Dermis microvascular lymphatic vessel endothelial cell (primary cell): Measurements from ENCODE around the gene SLC4A8. TPM values are rescaled to one million over a fixed set of nuclear protein-coding genes. Genes with fewer than 3 reads are reported as not detected.
"Not testable (repeated sequence)": the region's sequence is repeated elsewhere in the genome, so short reads cannot be mapped to it uniquely, and the experiment has no call there.

Experiments used
- DNase-seq, 2 donors: peaks; one replicate each; pipeline versions ENCODE4 v3.0.0 to v3.0.0-alpha.2; 2010; ENCODE audit warnings: low read depth in 2 of 2
- total RNA-seq: library from RNA; depleted of rRNA; stranded (reverse); fragments of >200 nt; gene quantifications from 2 replicates; pipeline ENCODE4 v1.2.1, GENCODE V29; 2014

The SLC4A8 gene
- total RNA-seq, 1 donor from 2014 or later: 0.90 TPM

DNA sequence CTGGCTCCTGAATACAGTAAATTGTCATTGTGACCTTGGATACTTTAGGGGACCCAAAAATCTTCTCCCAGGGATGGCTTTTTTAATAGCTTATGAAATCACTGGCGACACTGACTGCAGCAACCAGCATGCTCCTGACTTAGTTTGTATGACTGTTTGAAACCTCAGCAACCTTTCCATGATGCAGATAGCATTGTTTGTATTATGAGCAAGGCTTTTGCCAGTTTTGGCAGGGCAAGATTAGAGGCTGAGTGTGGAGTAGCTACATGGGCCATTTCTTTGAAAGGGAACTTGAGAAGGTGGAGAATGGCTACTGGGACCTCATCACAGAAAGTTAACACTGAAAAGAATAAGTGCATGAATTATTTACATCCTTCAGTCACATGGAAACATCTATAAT, 50.9 kb downstream of the SLC4A8 start:
- DNase-seq: no peak

- no peak for DNase-seq
These were observed 56.3 kb downstream of the SLC4A8 start for GRCh38 chr12:51480978-51481377.

DNA sequence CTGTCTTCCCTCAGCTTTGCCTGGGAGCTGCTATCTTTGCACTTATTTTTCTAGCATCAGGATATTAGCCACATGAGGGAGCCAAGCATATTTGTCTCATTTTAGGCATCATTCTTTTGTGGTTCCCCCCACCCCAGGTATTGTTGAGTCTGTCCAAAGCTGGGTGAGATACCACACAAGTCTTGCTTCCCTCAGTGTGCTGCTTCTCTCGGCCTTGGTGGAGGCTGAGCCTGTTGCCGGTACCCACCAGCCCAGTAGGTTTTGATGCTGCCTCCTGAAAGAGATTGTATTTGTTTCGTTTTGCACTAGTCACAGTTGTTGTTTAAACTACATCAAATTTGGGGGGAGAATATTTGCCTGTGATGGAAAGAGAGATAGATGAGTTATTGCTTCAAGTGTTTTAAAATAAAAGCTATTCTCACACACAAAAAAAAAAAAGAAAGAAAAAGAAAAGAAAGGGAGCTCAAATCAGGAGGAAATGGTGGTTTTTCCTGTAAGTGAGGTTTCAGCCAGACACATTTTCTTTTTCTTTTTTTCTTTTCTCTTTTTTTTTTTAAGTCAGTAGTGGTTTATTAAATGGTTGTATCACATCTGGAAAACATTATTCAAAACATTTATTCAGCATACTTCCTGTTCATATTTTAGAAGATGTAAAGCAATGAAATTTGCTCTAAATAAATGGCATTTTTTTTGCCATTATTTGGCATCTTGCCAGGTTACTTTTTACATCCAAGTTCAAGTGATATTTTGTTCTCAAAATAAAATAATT, 58.5 kb downstream of the SLC4A8 start:
- DNase-seq: peak in 1 of 2 donors; percentile 6

DNA sequence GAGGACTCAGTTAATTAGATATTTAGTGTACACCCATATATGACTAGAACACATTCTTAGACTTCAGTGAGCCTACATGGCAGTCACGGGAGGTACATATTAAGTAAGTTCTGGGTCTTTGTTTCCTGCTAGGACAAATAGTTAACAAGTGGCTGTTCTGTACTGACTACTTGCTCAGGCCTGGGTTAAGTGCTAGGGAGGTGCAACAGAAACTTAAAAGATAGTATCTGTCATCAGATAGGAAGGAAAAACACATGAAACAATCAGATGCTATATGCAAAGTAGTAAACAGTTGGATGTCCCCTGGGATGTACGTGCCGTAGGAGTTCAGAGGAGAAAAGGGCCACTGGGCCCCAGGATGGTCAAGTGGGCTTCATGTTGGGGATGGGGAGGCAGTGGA, 59.5 kb downstream of the SLC4A8 start:
- DNase-seq: no peak

DNA sequence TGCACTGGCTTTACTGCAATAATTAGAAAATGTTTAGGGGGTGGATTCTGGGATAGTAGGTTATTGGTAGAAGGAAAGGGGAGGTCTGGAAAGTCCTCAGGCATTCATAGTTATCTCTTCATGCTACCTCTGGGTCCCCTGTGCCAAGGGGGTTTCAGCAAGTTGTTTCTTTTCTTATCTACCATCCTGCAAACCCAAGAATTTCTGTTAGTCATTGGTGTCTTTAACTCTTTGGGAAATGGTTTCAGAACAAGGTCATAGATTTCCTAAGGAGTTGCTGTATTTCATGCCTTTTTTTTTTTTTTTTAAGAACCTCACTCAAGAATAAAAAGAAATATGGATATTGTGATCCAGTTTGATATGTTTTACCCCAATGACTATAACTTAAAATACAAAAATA, 63.6 kb downstream of the SLC4A8 start:
- DNase-seq: no peak

- no peak for DNase-seq
These were observed 68.7 kb downstream of the SLC4A8 start for GRCh38 chr12:51493281-51493680.

- DNase-seq: no peak
These were observed 72.3 kb downstream of the SLC4A8 start for GRCh38 chr12:51496895-51497294.

DNA sequence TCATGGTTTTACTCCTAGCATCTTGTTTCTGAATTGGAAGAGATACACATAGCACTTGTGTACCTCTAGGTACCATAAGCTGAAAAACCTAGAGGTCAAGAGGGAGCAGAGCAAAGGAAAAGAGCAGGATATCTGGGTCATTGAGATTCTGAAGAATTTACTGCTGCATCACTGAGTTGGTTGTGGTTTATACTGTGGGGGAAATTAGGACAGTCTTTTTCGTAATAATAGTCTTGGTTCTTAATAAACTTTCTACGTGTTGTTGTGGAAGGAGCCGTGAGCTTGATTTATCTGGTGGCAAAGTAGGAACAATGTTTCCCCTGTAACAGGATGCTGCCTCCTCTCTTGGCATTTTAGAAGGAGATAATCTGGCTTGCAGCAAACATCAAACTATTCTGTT, 80.2 kb downstream of the SLC4A8 start:
- DNase-seq: no peak

DNA sequence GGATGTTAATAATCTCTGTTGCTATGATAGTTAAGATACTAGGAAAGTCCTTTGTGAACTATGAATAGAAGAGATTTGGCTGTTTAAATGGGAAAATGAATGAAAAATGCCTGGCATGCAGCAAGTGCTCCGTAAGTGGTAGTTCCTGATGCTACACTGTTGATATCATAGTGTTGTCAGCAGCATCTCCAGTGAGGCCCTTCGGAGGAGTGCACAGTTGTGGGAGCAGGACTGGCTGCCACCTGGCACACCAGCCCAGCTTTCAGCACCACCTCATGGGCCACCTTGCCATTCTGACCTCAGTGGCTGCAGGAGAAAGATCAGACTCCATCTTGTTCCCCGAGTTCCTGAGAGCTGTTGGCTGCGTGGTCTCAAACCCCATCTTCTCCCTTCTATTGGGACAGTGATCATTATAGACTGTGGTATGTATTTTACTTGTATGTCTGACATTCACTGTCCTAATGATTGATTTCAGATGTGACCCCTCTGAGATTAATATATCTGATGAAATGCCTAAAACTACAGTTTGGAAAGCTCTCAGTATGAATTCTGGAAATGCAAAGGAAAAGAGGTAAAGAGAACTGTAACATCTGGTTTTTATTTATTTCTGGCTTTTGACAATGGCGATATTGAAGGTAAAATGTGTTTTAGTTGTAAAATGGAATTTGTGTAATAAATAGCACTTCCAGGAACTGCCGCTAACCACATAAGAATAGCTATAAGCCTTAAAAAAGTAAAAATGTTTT, 80.9 kb downstream of the SLC4A8 start:
- DNase-seq: no peak

- no peak for DNase-seq
These were observed 82.5 kb downstream of the SLC4A8 start for GRCh38 chr12:51507178-51507577.

- no peak for DNase-seq
These were observed 83.7 kb downstream of the SLC4A8 start for GRCh38 chr12:51508285-51508684.

GRCh38 chr12:51511546-51512260, 87.1 kb downstream of the SLC4A8 start:
- DNase-seq: no peak

DNA sequence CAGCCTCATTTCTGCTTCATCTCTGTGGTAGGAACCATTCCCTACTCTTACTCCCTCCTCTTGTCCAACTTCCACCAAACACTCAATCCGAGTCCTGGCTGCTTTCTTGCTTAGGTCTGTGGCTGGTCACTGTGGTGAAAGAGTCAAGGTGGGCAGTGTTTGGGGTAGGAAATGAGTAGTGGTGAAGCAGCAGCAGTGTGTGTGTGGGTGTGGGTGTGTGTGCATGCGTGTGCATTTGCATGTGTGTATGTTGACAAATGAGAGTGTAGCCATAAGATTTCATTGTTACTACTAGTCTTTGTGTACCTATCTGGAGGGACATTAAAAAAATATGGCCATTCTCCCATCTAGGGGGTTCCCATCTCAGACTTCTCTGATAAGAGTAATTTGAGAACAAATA, 87.8 kb downstream of the SLC4A8 start:
- DNase-seq: no peak

DNA sequence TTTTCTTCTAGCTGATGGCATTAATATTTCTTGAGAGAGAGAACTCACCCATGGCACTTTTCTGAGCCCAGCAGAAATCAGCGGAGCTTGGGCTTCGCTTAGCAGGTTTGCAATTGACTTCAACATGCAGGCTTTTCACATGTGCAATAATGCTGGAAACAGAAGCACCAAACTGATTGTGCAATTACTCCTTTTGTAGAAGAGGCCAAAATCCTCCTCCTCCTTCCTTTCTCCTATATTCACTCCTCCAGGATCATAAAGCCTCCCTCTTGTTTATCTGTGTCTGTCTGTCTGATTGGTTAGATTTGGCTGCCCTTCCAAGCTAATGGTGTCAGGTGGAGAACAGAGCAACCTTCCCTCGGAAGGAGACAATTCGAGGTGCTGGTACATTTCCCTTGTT, 90.4 kb downstream of the SLC4A8 start:
- DNase-seq: not testable (repeated sequence)

DNA sequence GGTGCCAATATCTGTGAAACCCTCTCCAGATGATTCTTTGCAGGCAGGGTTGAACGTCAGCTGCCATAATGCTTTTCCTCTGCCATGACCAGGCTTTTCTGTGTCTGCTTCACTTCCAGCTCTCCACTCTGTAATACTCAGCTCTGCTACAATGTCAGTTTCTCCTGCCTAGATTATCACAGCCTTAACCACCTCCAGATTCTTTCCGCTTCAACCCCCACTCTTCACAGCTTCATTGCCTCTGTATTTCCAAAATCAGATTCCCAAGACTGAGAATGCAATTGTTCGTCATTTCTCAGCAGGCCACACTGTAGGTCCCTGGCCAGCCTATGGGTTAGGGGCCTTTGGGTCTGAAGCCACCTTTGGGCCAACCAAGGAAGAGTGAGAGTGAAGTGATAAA, 92.7 kb downstream of the SLC4A8 start:
- no peak for DNase-seq

DNA sequence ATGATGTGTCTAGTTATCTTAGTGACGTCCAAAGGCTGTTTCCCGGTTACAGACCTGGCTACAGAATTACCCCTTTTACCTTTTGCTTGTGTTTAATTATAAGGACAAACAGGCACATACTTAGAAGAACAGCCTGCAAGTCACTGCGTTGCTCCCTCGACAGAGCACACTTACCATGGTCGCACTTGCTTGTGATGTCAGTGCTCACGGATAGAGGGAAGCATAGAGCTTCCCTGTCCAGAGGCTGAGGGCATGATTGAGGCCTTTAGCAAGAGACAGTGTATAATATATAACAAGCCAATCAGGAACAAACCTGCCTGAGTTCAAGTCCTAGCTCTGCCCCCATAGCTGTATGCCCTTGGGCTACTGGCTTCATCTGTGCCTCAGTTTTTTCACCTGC, 93.2 kb downstream of the SLC4A8 start:
- DNase-seq: no peak

GRCh38 chr12:51519755-51520154, 95.1 kb downstream of the SLC4A8 start:
- no peak for DNase-seq

DNA sequence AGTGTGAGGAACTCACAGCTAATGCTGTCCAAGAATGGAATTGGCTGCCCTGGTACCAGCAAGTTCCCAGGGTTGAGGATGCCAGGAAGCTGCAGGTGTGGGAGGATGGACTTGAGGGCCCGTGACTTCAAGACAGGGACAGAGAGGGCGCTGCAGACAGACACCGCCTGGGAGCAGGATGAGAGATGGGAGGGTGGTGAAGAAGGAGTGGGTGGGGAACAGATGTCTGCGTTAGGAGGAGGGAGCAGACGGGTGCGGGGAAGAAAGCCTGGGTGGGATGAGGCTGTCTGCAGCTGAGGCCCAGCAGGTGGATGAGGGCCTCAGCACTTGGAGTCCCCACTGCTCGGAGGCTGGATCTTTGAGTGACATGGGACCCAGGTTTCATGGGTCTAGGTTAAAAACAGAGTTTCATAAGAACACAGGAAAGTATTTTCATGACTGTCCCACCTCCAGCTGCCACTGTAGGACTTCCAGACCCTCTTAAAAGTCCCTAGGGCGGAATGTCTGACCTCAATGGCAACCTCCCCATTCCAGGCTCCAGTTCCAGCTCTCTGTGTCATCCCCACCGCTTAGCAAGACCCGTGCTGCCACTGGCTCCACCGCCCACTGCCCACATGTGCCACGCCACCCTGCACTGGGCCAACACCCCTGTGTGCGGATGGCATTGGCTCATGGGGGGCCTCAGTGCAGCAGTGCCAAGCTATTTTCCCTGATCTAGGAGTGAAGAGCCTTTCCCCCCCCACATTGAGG, 96.1 kb downstream of the SLC4A8 start:
- DNase-seq: no peak

DNA sequence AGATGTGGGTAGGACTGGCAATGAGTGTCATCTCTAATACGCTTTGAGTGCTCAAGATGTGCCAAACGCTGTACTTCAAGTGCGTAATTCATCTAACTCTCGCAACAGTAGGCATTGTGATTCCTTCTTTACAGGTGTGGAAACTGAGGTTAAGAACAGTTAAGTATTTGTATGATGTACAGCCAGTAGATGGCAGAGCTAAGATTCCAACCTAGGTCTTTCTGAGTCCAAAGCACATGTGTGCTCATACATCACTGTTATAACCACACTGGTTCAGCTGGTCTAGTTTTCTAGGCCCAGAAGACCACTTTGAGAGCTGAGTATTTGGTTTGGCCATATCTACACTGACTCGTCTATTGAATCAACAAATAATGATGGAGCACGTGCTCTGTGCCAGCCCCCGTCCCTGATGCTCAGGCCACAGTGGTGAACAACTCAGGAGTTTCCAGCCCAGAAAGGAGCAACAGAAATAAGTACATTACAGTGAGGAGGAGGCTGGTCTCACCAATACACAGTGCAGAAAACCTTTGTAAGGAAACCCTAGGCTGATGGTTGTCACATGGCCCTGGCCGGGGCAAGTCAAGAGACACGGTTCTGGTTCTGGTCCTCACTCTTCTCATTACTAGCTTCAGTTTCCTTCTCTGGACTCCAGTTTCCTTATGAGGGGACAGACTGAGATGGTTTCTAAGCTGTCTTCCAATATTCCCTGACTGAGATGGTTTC, 97.1 kb downstream of the SLC4A8 start:
- DNase-seq: peak in 1 of 2 donors; percentile 11

GRCh38 chr12:51522696-51523095, 98.1 kb downstream of the SLC4A8 start:
- no peak for DNase-seq

- DNase-seq: no peak
These were observed 99.8 kb downstream of the SLC4A8 start for GRCh38 chr12:51524386-51524901.
